ENCODE measurements around the gene HNRNPDL.

The HNRNPDL gene

GRCh38 chr4:82437285-82438005 lies 7.2 kb upstream of the HNRNPDL start:
- no peak for DNase-seq
- in situ Hi-C loops (cut with HindIII; ENCODE audit: low pct_ligation_motif_present, low pct_unique_long_range_greater_than_20kb, low sequenced_read_pairs): no loop called here

- no peak for DNase-seq
- in situ Hi-C loops (cut with HindIII; ENCODE audit: low pct_ligation_motif_present, low pct_unique_long_range_greater_than_20kb, low sequenced_read_pairs): no loop called here
These were observed 6.5 kb upstream of the HNRNPDL start for GRCh38 chr4:82436780-82437179.

GRCh38 chr4:82436130-82436529 lies 5.9 kb upstream of the HNRNPDL start:
- DNase-seq: no peak
- in situ Hi-C loops (cut with HindIII; ENCODE audit: low pct_ligation_motif_present, low pct_unique_long_range_greater_than_20kb, low sequenced_read_pairs): no loop called here

GRCh38 chr4:82434949-82435348 lies 4.7 kb upstream of the HNRNPDL start:
- no peak for DNase-seq
- in situ Hi-C loops (cut with HindIII; ENCODE audit: low pct_ligation_motif_present, low pct_unique_long_range_greater_than_20kb, low sequenced_read_pairs): no loop called here

GRCh38 chr4:82433791-82434190 lies 3.5 kb upstream of the HNRNPDL start:
- no peak for DNase-seq
- in situ Hi-C loops (cut with HindIII; ENCODE audit: low pct_ligation_motif_present, low pct_unique_long_range_greater_than_20kb, low sequenced_read_pairs): no loop called here

GRCh38 chr4:82432596-82432995 lies 2.3 kb upstream of the HNRNPDL start:
- in situ Hi-C loops (cut with HindIII; ENCODE audit: low pct_ligation_motif_present, low pct_unique_long_range_greater_than_20kb, low sequenced_read_pairs): no loop called here
- no peak for DNase-seq

- DNase-seq: no peak
- in situ Hi-C loops (cut with HindIII; ENCODE audit: low pct_ligation_motif_present, low pct_unique_long_range_greater_than_20kb, low sequenced_read_pairs): no loop called here
These were observed 1.6 kb upstream of the HNRNPDL start for GRCh38 chr4:82431831-82432230.

- peak; percentile 52 for DNase-seq
- in situ Hi-C loops (cut with HindIII; ENCODE audit: low pct_ligation_motif_present, low pct_unique_long_range_greater_than_20kb, low sequenced_read_pairs): no loop called here
These were observed 893 bp upstream of the HNRNPDL start for GRCh38 chr4:82430964-82431745.

GRCh38 chr4:82429728-82430192 lies 502 bp downstream of the HNRNPDL start:
- in situ Hi-C loops (cut with HindIII; ENCODE audit: low pct_ligation_motif_present, low pct_unique_long_range_greater_than_20kb, low sequenced_read_pairs): no loop called here
- DNase-seq: peak; percentile 42

GRCh38 chr4:82428969-82429727 lies 1.1 kb downstream of the HNRNPDL start:
- peak; percentile 88 for DNase-seq
- in situ Hi-C loops (cut with HindIII; ENCODE audit: low pct_ligation_motif_present, low pct_unique_long_range_greater_than_20kb, low sequenced_read_pairs): no loop called here

- in situ Hi-C loops (cut with HindIII; ENCODE audit: low pct_ligation_motif_present, low pct_unique_long_range_greater_than_20kb, low sequenced_read_pairs): no loop called here
- no peak for DNase-seq
These were observed 1.7 kb downstream of the HNRNPDL start for GRCh38 chr4:82428526-82428968.

- in situ Hi-C loops (cut with HindIII; ENCODE audit: low pct_ligation_motif_present, low pct_unique_long_range_greater_than_20kb, low sequenced_read_pairs): no loop called here
These were observed 4.8 kb downstream of the HNRNPDL start for GRCh38 chr4:82425478-82425877.

GRCh38 chr4:82423245-82424054 lies 6.8 kb downstream of the HNRNPDL start:
- peak; percentile 80 for DNase-seq
- in situ Hi-C loops (cut with HindIII; ENCODE audit: low pct_ligation_motif_present, low pct_unique_long_range_greater_than_20kb, low sequenced_read_pairs): no loop called here

More at GRCh38 chr4:82425478-82425877, 4.8 kb downstream of the HNRNPDL start:
- DNase-seq: no peak

- no peak for DNase-seq
- in situ Hi-C loops (cut with HindIII; ENCODE audit: low pct_ligation_motif_present, low pct_unique_long_range_greater_than_20kb, low sequenced_read_pairs): no loop called here
These were observed 7.6 kb downstream of the HNRNPDL start for GRCh38 chr4:82422616-82423015.

- no peak for DNase-seq
These were observed 8.3 kb downstream of the HNRNPDL start for GRCh38 chr4:82421796-82422560.

GRCh38 chr4:82419451-82419850 lies 10.8 kb downstream of the HNRNPDL start:
- in situ Hi-C loops (cut with HindIII; ENCODE audit: low pct_ligation_motif_present, low pct_unique_long_range_greater_than_20kb, low sequenced_read_pairs): no loop called here
- no peak for DNase-seq

More at GRCh38 chr4:82421796-82422560, 8.3 kb downstream of the HNRNPDL start:
- in situ Hi-C loops (cut with HindIII; ENCODE audit: low pct_ligation_motif_present, low pct_unique_long_range_greater_than_20kb, low sequenced_read_pairs): no loop called here

- in situ Hi-C loops (cut with HindIII; ENCODE audit: low pct_ligation_motif_present, low pct_unique_long_range_greater_than_20kb, low sequenced_read_pairs): no loop called here
These were observed 14.3 kb downstream of the HNRNPDL start for GRCh38 chr4:82415922-82416365.

More at GRCh38 chr4:82415922-82416365, 14.3 kb downstream of the HNRNPDL start:
- no peak for DNase-seq

Data from ACHN (cell line).